ENCODE data around the gene TBX15.

- TF ChIP-seq CTCF (IDR thresholded peaks at IDR 0.05) (no peak), EP300 (IDR thresholded peaks at IDR 0.05) (no peak), POLR2A (IDR thresholded peaks at IDR 0.05) (no peak)
These were observed 85.8 kb downstream of the TBX15 start for GRCh38 chr1:118902299-118902698.
